Measurements from ENCODE around the gene B3GAT1.

The B3GAT1 gene

GRCh38 chr11:134371436-134372185 is 40.4 kb downstream of the B3GAT1 start:
- DNase-seq: no peak

DNA sequence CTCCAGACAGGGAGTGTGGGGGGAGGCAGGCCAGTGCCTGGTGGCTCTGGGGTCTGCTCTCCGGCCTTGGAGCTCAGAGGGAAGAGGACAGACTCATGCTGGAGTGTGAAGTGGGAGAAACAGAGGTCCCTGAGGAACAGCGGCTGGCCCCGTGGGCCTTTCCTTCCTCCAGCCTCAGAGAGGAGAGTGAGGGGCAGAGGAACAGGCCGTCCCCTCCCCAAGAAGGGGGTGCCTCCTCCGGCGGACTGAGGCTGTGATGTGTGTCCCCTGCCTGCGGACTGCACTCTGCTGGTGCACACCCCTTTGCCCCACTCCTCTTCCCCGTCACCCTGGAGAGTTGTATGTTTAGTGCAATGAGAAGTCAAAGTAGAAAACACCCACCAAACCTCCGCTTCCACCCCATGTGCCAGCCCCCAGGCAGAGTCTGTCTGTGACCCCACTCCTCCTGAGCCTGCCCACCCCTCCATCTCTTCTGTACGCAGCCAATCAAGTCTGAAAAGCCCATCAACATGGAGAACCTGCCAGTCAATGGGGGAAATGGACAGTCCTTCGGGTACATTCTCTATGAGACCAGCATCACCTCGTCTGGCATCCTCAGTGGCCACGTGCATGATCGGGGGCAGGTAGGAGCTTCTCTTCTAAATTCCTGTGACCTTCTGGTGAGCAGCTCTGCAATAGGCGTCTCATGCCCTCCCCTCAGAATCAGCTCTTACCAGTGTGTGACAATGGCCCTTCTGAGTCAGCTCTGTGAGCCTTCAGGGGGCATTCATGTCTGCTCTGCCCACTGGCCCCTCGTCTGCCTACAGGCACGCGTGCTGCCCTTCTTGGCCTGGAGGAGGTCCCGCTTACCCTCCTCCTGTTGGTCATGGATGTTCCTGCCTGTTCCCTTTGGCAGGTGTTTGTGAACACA is 41.3 kb downstream of the B3GAT1 start:
- DNase-seq: no peak

DNA sequence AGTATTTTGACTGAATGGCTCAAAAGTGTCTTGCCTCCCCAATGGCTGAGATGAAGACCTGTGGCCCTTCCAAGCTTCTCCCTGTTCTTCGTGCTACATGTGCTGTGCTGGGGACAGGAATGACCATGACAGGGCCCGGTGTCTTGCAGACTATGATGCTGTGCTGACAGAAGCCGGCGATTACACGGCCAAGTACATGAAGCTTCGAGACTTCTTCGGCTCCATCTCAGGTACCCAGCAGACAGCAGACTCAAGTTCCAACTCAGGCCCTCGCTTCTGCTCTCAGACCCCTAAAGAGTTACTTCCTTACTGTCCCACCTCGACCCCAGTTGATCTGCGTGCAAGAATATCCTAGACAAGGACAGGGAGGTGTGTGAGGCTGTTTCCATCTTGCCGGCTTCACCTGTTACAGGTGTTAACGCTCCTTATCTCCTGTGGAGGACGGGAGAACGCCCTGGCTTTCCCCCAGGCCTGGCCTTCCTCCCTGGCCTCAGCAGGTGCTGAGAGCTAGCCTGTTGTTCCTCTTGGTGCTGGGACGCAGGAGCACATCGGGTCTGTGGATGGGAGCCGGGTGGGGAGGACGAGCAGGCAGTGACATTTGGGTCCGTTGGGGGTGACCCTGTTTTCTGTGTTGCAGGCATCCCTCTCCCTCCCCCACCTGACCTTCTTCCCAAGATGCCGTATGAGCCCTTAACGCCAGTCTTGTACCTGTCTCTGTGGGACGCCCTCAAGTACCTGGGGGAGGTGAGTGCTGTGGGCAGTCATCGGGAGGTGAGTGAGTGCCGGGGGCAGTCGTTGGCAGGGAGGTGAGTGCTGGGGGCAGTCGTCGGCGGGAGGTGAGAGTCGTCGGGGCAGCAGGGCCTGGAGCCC is 42.2 kb downstream of the B3GAT1 start:
- DNase-seq: no peak

DNA sequence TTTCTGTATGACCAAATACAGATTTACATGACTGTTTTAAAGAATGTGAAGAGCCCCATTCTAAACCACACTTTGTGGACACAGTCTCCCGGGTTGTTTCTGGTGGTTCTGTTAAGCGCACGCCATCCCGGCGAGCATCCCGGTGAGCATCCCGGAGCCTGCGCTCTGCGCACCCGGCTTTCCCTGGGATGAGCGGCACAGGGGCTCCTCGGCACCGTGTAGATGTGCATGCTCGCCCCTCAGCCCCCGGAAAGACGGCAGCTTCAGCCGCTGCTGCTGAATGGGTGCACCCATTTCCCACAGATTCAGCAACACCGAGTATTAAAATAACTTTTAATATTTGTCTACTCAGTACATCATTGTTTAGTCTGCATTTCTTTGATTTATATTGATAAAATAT is 44.3 kb downstream of the B3GAT1 start:
- no peak for DNase-seq

DNA sequence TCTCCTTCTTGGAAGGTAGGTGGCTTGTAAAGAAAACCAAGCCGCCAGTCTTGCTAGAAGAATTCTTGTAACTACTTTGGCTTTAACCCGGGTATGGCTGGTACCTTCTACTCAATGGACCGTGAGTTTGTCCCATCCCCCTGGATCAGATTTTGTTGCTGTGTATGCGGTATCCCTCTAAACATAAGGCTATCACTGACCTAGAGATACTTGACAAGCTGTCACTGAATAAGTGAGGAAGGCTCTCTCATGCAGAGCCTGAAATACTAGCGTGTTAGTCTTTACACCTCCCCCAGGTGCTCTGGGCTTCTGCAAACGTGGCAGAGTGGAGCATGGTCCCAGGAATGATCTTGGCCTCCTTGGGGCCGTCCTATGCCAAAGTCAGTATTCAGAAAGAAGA is 45.8 kb downstream of the B3GAT1 start:
- DNase-seq: no peak

GRCh38 chr11:134365011-134365925 is 46.8 kb downstream of the B3GAT1 start:
- no peak for DNase-seq

DNA sequence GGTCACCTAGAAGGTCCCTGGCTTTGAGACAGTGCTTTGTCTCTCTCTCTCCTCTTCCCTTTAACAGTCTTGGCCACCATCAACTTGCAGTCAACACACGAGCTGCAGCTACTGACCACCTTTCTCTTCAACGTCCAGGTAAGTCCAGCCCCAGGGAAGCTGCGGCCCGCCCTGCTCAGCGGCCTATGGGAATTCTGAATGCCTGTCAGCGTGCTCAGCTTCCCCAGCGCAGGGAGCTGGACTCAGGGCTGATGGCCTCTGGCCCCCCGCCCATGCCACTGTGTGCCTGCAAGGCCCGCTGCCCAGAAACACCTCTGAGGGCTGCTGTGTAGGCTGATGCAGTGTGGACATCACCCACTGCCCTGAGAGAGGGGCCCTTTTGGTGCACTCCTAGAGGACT is 47.8 kb downstream of the B3GAT1 start:
- DNase-seq: peak; percentile 5

DNA sequence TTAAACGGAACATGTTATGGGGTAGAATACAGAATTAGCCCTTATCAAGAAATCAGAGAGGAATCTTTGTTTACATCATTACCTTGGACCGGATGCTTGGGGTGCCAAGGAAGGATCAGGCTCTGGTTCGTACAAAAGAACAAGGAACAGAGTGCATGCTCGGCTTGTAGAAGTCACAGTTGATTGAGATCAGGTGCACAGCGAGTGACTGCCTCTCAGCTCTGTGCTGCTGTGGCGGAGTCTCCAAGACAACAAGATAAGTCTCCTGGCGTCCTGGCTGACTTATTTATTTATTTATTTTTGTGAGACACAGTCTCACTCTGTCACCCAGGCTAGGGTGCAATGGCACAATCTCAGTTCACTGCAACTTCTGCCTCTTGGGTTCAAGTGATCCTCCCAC is 48.5 kb downstream of the B3GAT1 start:
- DNase-seq: peak; percentile 4

GRCh38 chr11:134363161-134363560 is 48.9 kb downstream of the B3GAT1 start:
- DNase-seq: peak; percentile 38

DNA sequence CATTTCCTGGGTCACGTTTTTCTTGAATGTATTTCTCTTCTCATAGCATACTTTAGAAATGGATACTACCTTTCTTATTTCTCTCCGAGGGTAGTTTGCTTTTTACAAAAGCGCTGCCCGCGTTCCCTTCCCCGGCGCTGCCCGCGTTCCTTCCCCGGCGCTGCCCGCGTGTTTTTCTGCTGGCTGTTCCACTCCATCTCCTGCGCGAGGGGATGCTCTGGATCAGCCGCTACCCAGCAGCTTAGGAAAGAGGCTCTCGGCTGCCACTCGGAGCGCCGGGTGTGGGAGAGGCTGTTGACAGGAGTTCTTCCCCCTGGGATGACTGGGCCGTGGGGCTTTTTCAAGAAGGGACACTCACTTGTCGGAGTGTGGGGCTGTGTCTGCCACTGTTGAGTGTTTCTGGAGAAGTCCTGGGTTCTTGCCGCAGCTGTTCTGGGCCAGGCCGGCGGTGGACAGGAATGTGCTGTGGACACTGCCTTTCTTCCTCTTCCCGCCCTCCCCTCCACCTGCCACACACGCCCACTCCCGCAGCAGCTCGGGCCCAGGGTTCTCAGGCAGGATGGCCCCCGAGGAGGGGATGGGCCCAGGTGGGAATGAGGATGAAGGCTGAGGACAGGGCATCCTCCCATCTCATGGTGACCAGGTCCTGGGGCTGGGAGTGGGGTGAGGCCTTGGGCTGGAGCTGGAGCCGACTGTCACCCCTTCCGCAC is 49.7 kb downstream of the B3GAT1 start:
- DNase-seq: peak; percentile 21

DNA sequence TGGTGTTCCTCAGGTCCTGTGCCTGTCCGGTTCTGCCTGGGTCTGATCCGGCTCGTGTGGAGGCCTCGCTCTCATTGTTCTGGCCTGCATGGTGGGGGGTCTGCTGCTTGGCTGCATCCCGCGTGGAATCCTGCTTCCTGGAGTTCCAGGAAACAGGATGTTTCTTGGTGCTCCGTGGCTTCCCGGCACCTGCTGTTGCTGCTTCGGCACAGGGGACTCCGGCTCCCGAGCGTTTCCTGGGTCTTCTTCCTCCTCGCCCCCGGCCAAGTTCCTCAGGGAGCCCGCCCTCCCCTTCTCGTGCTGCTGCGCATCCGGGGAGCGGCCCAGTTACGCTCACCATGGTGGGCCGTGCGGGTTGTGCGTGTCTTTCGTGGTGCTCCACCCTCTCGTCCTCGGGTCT is 50.4 kb downstream of the B3GAT1 start:
- DNase-seq: peak; percentile 42

DNA sequence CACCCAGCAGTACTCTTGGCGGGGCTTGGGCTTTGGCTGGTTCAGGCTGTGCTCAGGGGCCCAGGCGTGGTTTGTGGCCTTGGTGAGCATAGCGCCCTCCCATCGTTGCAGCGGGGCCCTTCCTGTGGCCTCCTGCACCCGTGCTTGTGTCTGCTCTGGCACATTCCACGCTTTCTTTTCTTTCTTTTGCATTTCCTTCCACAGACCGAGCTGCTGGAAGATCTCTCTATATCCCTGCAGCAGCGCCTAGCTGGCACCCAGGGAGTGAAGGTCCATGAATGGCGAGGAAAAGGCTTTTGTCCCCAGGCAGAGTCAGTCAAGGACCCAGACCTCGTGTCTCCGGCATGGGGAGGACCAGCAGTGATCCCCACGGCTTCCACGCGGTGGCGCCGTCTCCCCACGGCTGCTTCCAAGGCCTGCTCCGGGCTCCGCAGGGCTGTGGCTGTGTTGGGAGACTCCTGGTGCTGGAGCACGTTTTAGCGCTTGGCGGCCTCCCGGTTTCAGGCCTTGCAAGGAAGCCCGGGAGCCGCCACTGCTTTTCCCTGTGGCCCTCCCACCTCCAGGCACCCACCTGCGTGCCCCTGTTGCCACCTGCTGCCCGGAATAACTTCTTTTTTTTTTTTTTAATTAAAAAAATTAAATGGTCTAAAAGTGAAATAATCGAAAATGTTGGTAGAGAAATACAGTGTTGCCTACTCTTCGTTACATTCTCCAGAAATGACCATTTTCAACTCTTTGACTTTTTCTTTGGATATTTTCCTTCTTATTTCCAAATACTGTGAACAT is 51.8 kb downstream of the B3GAT1 start:
- DNase-seq: peak; percentile 88

DNA sequence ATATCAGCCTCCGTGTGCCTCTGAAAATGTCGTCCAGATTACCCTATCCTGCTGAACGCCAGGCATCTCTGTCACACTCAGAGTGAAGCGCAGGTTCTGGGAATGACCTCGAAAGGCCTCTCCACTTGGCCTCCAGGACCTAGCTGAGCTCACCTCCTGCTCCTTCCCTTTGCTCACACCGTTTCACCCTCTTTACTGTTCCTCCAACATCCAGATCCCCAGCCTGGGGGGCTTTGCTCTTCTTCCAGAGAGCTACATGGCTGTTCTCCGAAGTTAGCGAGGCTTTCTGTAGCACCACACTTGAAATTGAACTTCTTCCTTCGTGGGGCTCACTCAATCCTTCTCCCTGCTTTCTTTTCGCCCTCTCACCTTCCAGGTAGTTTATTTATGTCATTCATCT is 52.4 kb downstream of the B3GAT1 start:
- peak; percentile 21 for DNase-seq

DNA sequence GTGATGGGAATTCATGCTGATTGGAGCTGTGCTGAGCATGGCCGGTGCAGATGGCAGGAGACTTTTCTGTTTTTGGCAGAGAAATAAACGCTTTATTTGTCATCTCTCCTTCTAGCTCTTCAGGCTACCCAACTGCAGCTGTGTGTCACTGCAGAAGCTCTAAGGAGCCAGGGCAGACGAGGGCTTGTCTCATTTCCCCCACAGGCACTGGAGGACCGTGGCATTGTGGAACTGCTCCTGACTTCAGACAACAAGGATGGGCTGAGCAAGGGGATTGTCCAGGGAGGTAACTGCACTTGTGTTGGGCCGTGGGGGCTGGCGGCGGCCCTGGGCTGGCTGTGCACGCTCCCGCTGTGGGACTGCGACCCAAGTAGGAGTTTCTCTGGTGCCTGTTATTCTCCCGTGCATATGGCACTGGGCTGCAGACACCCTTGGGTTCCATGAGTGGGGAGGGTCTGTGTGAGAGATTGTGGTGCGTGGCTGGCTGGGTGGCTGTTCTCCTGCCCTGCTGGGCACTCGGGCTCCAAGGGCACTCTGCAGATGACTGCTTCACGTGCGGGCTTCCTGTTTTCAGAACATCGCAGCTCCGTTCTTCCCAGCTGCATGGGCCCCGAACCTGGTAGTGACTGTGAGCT is 53.1 kb downstream of the B3GAT1 start:
- peak; percentile 19 for DNase-seq

DNA sequence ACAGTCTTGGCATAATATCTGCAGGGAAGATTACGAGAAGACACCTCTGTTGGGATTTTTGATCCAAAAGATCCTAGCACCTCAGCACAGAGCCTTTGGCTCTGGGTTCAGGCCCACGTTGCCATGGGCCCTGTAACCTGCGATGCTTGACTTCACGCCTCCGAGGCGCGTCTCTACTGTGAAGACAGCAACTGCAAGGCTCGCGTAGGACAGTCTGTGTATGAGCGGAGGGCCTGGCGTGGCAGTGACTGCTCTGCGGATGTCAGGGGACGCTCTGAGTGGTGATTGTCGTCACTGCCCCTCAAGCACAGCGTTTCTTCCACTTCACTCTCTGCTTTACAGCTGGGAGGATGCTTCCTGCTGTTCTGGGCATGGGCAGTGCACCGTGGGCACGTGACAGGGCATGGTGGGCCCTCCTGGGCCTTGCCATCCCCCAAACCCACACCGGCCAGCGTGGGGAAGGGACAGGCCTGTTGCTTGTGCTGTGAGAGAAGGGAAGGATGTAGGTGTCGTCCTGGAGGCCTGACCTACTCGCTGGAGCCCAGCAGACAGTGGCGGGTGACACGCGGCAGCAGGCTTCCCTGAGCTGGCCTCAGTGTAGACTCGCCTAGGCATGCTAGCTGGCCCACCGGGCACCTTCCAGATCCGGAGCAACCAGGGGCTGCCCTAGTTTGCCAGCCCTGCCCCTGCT is 53.7 kb downstream of the B3GAT1 start:
- peak; percentile 32 for DNase-seq

- DNase-seq: peak; percentile 35
These were observed 54.5 kb downstream of the B3GAT1 start for GRCh38 chr11:134357545-134357839.

DNA sequence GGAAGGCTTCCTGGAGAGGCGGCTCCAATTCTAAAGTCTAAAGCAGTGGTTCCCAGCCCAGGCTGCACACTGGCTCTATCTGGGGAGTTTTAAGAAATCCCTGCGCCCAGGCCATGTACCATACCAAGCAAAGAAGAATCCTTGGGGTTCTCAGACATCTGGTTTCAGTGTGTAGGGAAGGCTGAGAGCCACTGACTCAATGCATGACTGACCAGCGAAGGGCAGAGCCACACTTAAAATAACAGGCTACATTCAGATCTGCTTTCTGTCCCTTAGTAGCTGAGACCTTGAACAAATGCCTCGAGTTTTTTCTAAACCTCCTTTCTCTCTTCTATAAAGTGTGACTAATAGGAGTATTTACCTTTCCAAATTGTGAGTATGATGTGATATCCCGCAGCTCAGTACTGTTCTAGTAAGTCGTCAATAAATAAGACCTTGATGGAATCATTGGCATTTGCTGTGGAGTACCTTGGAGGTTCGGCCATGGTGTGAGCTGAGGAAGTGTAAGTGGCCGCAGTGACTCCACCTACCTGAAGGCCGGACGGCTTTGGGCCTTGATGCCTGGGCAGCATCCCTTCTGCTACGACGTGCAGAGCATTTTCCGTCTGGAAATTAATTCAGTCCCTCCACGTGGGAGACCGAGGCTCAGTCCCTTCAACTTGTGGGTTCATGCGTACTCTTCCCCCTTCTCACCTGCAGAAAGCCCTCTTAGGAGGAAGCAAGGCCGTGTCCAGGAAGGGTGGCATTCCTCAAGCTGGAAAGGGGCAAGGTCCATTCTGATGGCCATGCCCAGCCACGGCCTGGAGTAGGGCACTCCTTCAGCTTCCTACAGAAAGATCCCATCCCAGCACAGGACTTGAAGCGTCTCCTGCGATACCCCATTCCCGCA is 55.1 kb downstream of the B3GAT1 start:
- DNase-seq: peak; percentile 18

DNA sequence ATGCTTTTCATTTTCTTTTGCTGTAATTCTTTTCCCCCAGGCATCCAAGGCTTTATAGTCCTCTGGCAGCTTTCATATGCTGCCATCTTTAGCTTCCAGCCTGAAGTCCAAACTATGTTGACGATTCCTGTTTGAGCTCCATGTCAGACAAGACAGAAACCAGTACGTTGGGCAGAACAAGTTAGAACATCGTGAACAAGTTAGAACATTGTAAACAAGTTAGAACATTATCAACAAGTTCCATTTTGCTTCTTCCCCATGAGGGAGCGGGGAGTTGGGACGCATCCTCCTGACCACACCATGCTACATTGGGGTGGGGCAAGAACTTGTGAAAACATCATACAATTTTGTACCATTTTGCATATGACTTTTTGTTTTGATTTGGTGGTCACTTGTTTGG is 56.4 kb downstream of the B3GAT1 start:
- DNase-seq: no peak

Measured in right forelimb (tissue), 1 donor.